Measurements from ENCODE around the gene PRICKLE2.
A peak's percentile ranks its signal among the peaks of the same experiment; 100 is the strongest.

The PRICKLE2 gene

GRCh38 chr3:64130436-64130835, 94.8 kb downstream of the PRICKLE2 start:
- DNase-seq = no peak

GRCh38 chr3:64129581-64129980, 95.7 kb downstream of the PRICKLE2 start:
- no peak for DNase-seq

GRCh38 chr3:64129106-64129505, 96.2 kb downstream of the PRICKLE2 start:
- DNase-seq = no peak

GRCh38 chr3:64125561-64125960, 99.7 kb downstream of the PRICKLE2 start:
- no peak for DNase-seq

GRCh38 chr3:64123931-64124330, 101.3 kb downstream of the PRICKLE2 start:
- no peak for DNase-seq

GRCh38 chr3:64122476-64122875, 102.8 kb downstream of the PRICKLE2 start:
- DNase-seq = no peak

- no peak for DNase-seq
These were observed 103.4 kb downstream of the PRICKLE2 start for GRCh38 chr3:64121750-64122311.

GRCh38 chr3:64120876-64121275, 104.4 kb downstream of the PRICKLE2 start:
- no peak for DNase-seq

- no peak for DNase-seq
These were observed 107.8 kb downstream of the PRICKLE2 start for GRCh38 chr3:64117483-64117882.

GRCh38 chr3:64114651-64115050, 110.6 kb downstream of the PRICKLE2 start:
- no peak for DNase-seq

- no peak for DNase-seq
These were observed 113.4 kb downstream of the PRICKLE2 start for GRCh38 chr3:64111872-64112271.

GRCh38 chr3:64111083-64111482, 114.2 kb downstream of the PRICKLE2 start:
- DNase-seq = no peak

- no peak for DNase-seq
These were observed 115.2 kb downstream of the PRICKLE2 start for GRCh38 chr3:64110071-64110470.

- DNase-seq = no peak
These were observed 115.8 kb downstream of the PRICKLE2 start for GRCh38 chr3:64109438-64109837.

- no peak for DNase-seq
These were observed 116.4 kb downstream of the PRICKLE2 start for GRCh38 chr3:64108784-64109317.

GRCh38 chr3:64108231-64108630, 117.0 kb downstream of the PRICKLE2 start:
- no peak for DNase-seq

GRCh38 chr3:64107190-64107589, 118.1 kb downstream of the PRICKLE2 start:
- no peak for DNase-seq

GRCh38 chr3:64105816-64106215, 119.5 kb downstream of the PRICKLE2 start:
- no peak for DNase-seq

- DNase-seq = peak; percentile 12
These were observed 120.6 kb downstream of the PRICKLE2 start for GRCh38 chr3:64104691-64105111.

- no peak for DNase-seq
These were observed 121.3 kb downstream of the PRICKLE2 start for GRCh38 chr3:64104006-64104405.

- no peak for DNase-seq
These were observed 122.1 kb downstream of the PRICKLE2 start for GRCh38 chr3:64103131-64103530.

- no peak for DNase-seq
These were observed 123.1 kb downstream of the PRICKLE2 start for GRCh38 chr3:64102147-64102546.

GRCh38 chr3:64099316-64099715, 126.0 kb downstream of the PRICKLE2 start:
- no peak for DNase-seq

GRCh38 chr3:64098670-64099069, 126.6 kb downstream of the PRICKLE2 start:
- DNase-seq = no peak

GRCh38 chr3:64097920-64098319, 127.3 kb downstream of the PRICKLE2 start:
- DNase-seq = no peak

All from fibroblast of skin of abdomen (primary cell).